ENCODE data around the gene GBGT1. TPM values are rescaled to one million over a fixed set of nuclear protein-coding genes. Genes with fewer than 3 reads are reported as not detected.

Gene GBGT1
- total and polyA plus RNA-seq, 2 experiments from 2014 or later, result 3.7 to 22.4 TPM

- TF ChIP-seq NANOG (IDR thresholded peaks at IDR 0.05; ENCODE audit: borderline replicate concordance) (no peak), ETS1 (IDR thresholded peaks at IDR 0.05) (no peak), JUNB (IDR thresholded peaks at IDR 0.05; ENCODE audit: unreplicated experiment) (no peak), CTCF (conservative IDR thresholded peaks at IDR 0.05; ENCODE audit: low read depth in 2 of 2) (no peak), REST (IDR thresholded peaks at IDR 0.05; ENCODE audit: unreplicated experiment) (no peak)
Measured at GRCh38 chr9:133164191-133164590, 477 bp upstream of the GBGT1 start (continued).

GRCh38 chr9:133162861-133163503 is 732 bp downstream of the GBGT1 start:
- Histone ChIP-seq H4K20me1 (replicated peaks; ENCODE audit: insufficient read depth) (no peaks in the 10 kb centered on the region; the same call in 1 of the 2 replicates), H3K27me3 (ENCODE audit: insufficient read depth) (peaks cover 13% of the 10 kb centered on the region), H3K4me3 (peak overlapping the region; percentile 89), H3K79me2 (replicated peaks; ENCODE audit: insufficient read depth) (no peaks in the 10 kb centered on the region), H3K4me1 (ENCODE audit: insufficient read depth) (no peaks in the 10 kb centered on the region), H3F3A (replicated peaks; ENCODE audit: low read depth) (no peaks in the 10 kb centered on the region), H3K9me2 (ENCODE audit: insufficient read depth) (no peaks in the 10 kb centered on the region), H3K27ac (ENCODE audit: low read depth) (no peak overlapping the region), H3K4me2 (peak overlapping the region; percentile 90), H3K36me3 (ENCODE audit: insufficient read depth) (no peaks in the 10 kb centered on the region), H2AFZ (peak overlapping the region; percentile 95)
- Mint-ChIP-seq H3K27me3 (ENCODE audit: insufficient read depth, low read depth, poor library complexity) (peaks cover 24% of the 10 kb centered on the region), H3K9me3 (no peaks in the 10 kb centered on the region), H3K4me1 (peaks cover 2% of the 10 kb centered on the region; the same call in 2 of the 3 replicates), H3K36me3 (ENCODE audit: low read depth) (peaks cover 14% of the 10 kb centered on the region; the same call in 1 of the 3 replicates), H3K27ac (no peak overlapping the region), H3K4me3 (peak overlapping the region; percentile 74)
- no peak for TF ChIP-seq NANOG (IDR thresholded peaks at IDR 0.05; ENCODE audit: borderline replicate concordance)
- TF ChIP-seq CREB1 (CRISPR knock-in tag; IDR thresholded peaks at IDR 0.05; ENCODE audit: low read depth), result no peak
- no peak for DNase-seq (ENCODE audit: low spot score)
- ATAC-seq, result peak; percentile 55

All from GM23338 (cell line).